HepG2 (cell line): ENCODE data around the gene SNAI1. TPM values are rescaled to one million over a fixed set of nuclear protein-coding genes. Genes with fewer than 3 reads are reported as not detected.

Experiments used
- ATAC-seq: fragments of 200-7000 bp; cut with Tn5 transposase; 3 replicates; pipeline ENCODE4 v1.9.1; 2020; ENCODE audit warnings: mild to moderate bottlenecking, moderate library complexity
- BruUV-seq: library from RNA; stranded (reverse); fragments of 400-500 nt; replicated peaks from 2 replicates; lab custom pipeline; 2021; lab: Mats Ljungman, UMichigan
- CTCF ChIA-PET: fragments of 300-600 bp; formaldehyde crosslinking; extraction: SDS; loops from one replicate; lab custom pipeline; 2021; ENCODE audit warnings: low total read pairs, inconsistent platforms, low intra/inter-chr PET ratio; lab: Yijun Ruan, JAX
- POLR2A ChIA-PET: fragments of 350-600 bp; sonication (Branson Sonifier 250); formaldehyde crosslinking; loops from one replicate; lab custom pipeline; 2020; ENCODE audit warnings: antibody characterized with exemption, inconsistent platforms; lab: Yijun Ruan, JAX
- DNase-seq: peaks from one replicate; pipeline ENCODE4 v3.0.0-alpha.2; 2015; ENCODE audit warnings: low spot score
- FAIRE-seq: peaks from 3 replicates; lab custom pipeline; 2011; peaks lifted over from hg19 to GRCh38; lab: Jason Lieb, UNC
- H2AFZ ChIP-seq: one replicate; pipeline ENCODE4 v1.6.1; 2011; ENCODE audit warnings: low read length, inconsistent platforms
- H3K27ac ChIP-seq: fragments of 300-600 bp; 3 replicates; pipeline ENCODE4 v1.8.0; 2011; ENCODE audit warnings: mixed run types, mild to moderate bottlenecking, mixed read lengths, low read length, inconsistent platforms; ENCODE audit not compliant: insufficient read depth; ENCODE audit errors: extremely low read length
- H3K27me3 ChIP-seq, 2 experiments: fragments of 200-600 bp in 1 of 2; 2 replicates in 1 of 2; 3 replicates in 1 of 2; pipeline versions ENCODE4 v1.6.0 to v1.8.0; 2011; ENCODE audit warnings: low read length in 2 of 2, mild to moderate bottlenecking in 2 of 2, moderate library complexity in 2 of 2, inconsistent platforms in 1 of 2; ENCODE audit not compliant: insufficient read depth in 2 of 2, control insufficient read depth in 1 of 2
- H3K36me3 ChIP-seq, 2 experiments: fragments of 200-600 bp in 1 of 2; replicated peaks in 1 of 2; 2 replicates in 1 of 2; 3 replicates in 1 of 2; pipeline versions ENCODE4 v1.5.1 to v1.8.0; 2011; ENCODE audit warnings: low read length in 2 of 2, inconsistent platforms in 1 of 2; ENCODE audit not compliant: insufficient read depth in 2 of 2, control insufficient read depth in 1 of 2
- H3K4me1 ChIP-seq: 2 replicates; pipeline ENCODE4 v1.5.1; 2012; ENCODE audit warnings: low read length, inconsistent platforms; ENCODE audit not compliant: insufficient read depth
- H3K4me2 ChIP-seq: 2 replicates; pipeline ENCODE4 v1.6.0; 2011; ENCODE audit warnings: low read depth, low read length, inconsistent platforms
- H3K4me3 ChIP-seq, 3 experiments: fragments of 200-600 bp in 1 of 3; sonication (generic), shearing (Covaris generic) in 1 of 3; replicated peaks in 1 of 3; 2 replicates each; pipeline ENCODE4 v1.5.1; 2011 to 2016; ENCODE audit warnings: low read length in 3 of 3, inconsistent platforms in 2 of 3, low read depth in 2 of 3, mild to moderate bottlenecking in 2 of 3, control low read depth in 1 of 3, mixed read lengths in 1 of 3; ENCODE audit not compliant: insufficient read depth in 1 of 3
- H3K79me2 ChIP-seq: one replicate; pipeline ENCODE4 v1.6.1; 2011; ENCODE audit warnings: low read length, inconsistent platforms; ENCODE audit not compliant: insufficient read depth
- H3K9ac ChIP-seq: 2 replicates; pipeline ENCODE4 v1.6.0; 2011; ENCODE audit warnings: mild to moderate bottlenecking, low read depth, low read length, inconsistent platforms; ENCODE audit not compliant: insufficient read depth
- H3K9me3 ChIP-seq: 2 replicates; pipeline ENCODE4 v1.5.1; 2012; ENCODE audit warnings: mild to moderate bottlenecking, low read length
- H4K20me1 ChIP-seq: 2 replicates; pipeline ENCODE4 v1.6.0; 2011; ENCODE audit warnings: inconsistent platforms, mild to moderate bottlenecking, low read length, moderate library complexity; ENCODE audit not compliant: insufficient read depth
- PITX1 ChIP-seq: sonication (generic); formaldehyde crosslinking; IDR thresholded peaks from 2 replicates; pipeline ENCODE4 v1.5.1; 2020; ENCODE audit warnings: mild to moderate bottlenecking, missing genetic modification reagents
- PRDM15 ChIP-seq: sonication (generic); formaldehyde crosslinking; IDR thresholded peaks from 2 replicates; pipeline ENCODE4 v1.4.0; 2020; ENCODE audit warnings: missing genetic modification reagents
- SIX4 ChIP-seq: sonication (generic); formaldehyde crosslinking; IDR thresholded peaks from 2 replicates; pipeline ENCODE4 v1.4.0; 2020; ENCODE audit warnings: missing genetic modification reagents
- SRY ChIP-seq: sonication (generic); formaldehyde crosslinking; IDR thresholded peaks from 2 replicates; pipeline ENCODE4 v1.8.0; 2022; ENCODE audit warnings: mild to moderate bottlenecking, missing genetic modification reagents
- ZFY ChIP-seq: sonication (generic); formaldehyde crosslinking; IDR thresholded peaks from 2 replicates; pipeline ENCODE4 v1.4.0; 2020; ENCODE audit warnings: missing genetic modification reagents
- ZNF678 ChIP-seq: sonication (generic); formaldehyde crosslinking; IDR thresholded peaks from 2 replicates; pipeline ENCODE4 v1.4.0; 2020; ENCODE audit warnings: mild to moderate bottlenecking, missing genetic modification reagents
- ZNF749 ChIP-seq: sonication (generic); formaldehyde crosslinking; IDR thresholded peaks from 2 replicates; pipeline ENCODE4 v1.8.0; 2022; ENCODE audit warnings: mild to moderate bottlenecking, missing genetic modification reagents, moderate library complexity, borderline replicate concordance
- WGBS: methylation state at CpG from one replicate; pipeline ENCODE4 v1.1.6; 2017; ENCODE audit warnings: low lambda C conversion rate; 5-methylcytosine and 5-hydroxymethylcytosine counted together
- in situ Hi-C: cut with HindIII; loops from 2 replicates; pipeline ENCODE4 v1.10.0; 2017; ENCODE audit warnings: low pct_unique_long_range_greater_than_20kb; ENCODE audit not compliant: extremely low pct_ligation_motif_present
- intact Hi-C: fragments of 100-400 bp; cut with micrococcal nuclease; formaldehyde crosslinking; loops from one replicate; pipeline ENCODE4 v1.10.0; 2022; ENCODE audit not compliant: unreplicated experiment
- polyA plus RNA-seq, 8 experiments: library from polyadenylated mRNA; depleted of rRNA in 3 of 8; stranded (reverse) in 7 of 8; unstranded in 1 of 8; fragments of >200 nt; fragmentation: Illumina TruSeq in 4 of 8; extraction: Trizol in 4 of 8; gene quantifications; 2 replicates each; pipeline versions ENCODE4 v1.2.1 to v1.2.3, GENCODE V29; 2011 to 2016; ENCODE audit warnings: low read depth in 4 of 8, missing spikeins in 1 of 8, mixed read lengths in 1 of 8; ENCODE audit not compliant: insufficient read depth in 1 of 8
- total RNA-seq, 5 experiments: library from RNA; depleted of rRNA; stranded (reverse); fragments of >200 nt; fragmentation: Illumina TruSeq; extraction: Trizol; gene quantifications; 2 replicates each; pipeline ENCODE4 v1.2.3, GENCODE V29; 2016; ENCODE audit warnings: low read depth in 1 of 5

SNAI1 gene
- total and polyA plus RNA-seq, 2 of the 13 experiments (the other 11 are each of a cell fraction or from before 2014, with no cell fraction given): 1.3 to 1.4 TPM

DNA sequence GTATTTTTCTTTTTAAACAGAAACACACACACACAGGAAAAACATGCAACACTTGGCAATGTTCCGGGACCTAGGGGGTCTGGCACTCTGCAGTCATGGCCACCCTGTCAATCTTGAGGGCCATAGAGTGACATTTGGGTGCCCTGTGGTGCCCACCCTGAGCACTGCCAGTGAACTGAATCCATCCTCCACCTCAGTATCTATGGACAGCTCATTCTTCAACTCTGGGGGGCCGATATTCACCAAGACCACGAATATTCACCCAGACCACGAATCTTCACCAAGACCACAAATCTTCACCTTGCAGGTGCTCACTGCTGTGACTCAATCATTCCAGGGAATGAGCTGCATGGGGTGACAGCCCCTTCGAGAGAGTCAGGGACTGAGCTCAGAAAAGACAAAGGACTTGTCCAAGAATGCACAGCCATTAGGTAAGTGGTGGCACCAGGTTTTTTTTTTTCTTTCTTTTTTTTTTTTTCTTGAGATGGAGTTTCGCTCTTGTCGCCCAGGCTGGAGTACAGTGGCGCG is 19.1 kb downstream of the SNAI1 start:
- no peak for DNase-seq
- Histone ChIP-seq H4K20me1 (no peaks in the 10 kb centered on the region), H3K4me2 (no peak overlapping the region), H3K4me3 (no peak overlapping the region), H3K27ac (no peak overlapping the region), H3K27me3 (peaks cover 0 to 28% of the 10 kb centered on the region in 2 experiments), H3K9ac (no peak overlapping the region), H2AFZ (no peak overlapping the region), H3K9me3 (no peaks in the 10 kb centered on the region), H3K4me1 (peaks cover 45% of the 10 kb centered on the region), H3K36me3 (no peaks in the 10 kb centered on the region), H3K79me2 (no peaks in the 10 kb centered on the region)
- no peak for TF ChIP-seq ZNF749
- no peak for TF ChIP-seq PITX1 (CRISPR knock-in tag)
- TF ChIP-seq SIX4 (CRISPR knock-in tag): no peak
- no peak for TF ChIP-seq PRDM15 (CRISPR knock-in tag)
- TF ChIP-seq SRY (CRISPR knock-in tag): no peak
- no peak for TF ChIP-seq ZNF678 (CRISPR knock-in tag)
- no peak for TF ChIP-seq ZFY (CRISPR knock-in tag)
- ChIA-PET POLR2A (no interaction called here), CTCF (no interaction called here)
- intact Hi-C loops (no loop called here), in situ Hi-C loops (no loop called here)
- no peak for FAIRE-seq
- WGBS: 65% methylated on average over 9 of the region's 9 CpGs
- no TSS peak for BruUV-seq
- no peak for ATAC-seq
